ENCODE data around the gene EPS8L2.

DNA sequence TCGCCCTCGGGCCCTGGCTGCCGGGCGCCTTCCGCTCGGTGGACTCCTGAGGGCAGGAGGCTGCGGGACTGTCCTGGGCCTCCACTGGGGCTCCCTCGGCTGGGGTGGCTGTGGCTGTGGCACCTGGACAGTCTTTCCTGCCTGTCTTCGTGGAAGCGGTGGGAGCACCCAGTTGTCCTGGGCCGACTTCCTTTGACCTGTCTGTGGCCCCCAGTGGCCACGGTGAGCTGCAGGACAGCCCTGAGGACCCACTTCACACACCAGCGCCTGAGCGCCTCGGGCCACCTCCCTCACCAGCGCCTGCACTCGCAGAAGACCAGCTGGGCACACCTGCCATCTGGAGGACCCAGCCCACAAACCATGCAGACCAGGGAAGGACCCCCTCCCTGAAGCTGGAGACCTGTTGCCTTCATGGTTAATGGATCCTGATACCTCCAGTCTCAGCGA, 1.8 kb upstream of the EPS8L2 start:
- TF ChIP-seq EZH2 (IDR thresholded peaks at IDR 0.05; ENCODE audit: borderline replicate concordance, insufficient read depth, low read depth, low read length, poor library complexity, severe bottlenecking) = no peak
- TF ChIP-seq, protein P1, sequence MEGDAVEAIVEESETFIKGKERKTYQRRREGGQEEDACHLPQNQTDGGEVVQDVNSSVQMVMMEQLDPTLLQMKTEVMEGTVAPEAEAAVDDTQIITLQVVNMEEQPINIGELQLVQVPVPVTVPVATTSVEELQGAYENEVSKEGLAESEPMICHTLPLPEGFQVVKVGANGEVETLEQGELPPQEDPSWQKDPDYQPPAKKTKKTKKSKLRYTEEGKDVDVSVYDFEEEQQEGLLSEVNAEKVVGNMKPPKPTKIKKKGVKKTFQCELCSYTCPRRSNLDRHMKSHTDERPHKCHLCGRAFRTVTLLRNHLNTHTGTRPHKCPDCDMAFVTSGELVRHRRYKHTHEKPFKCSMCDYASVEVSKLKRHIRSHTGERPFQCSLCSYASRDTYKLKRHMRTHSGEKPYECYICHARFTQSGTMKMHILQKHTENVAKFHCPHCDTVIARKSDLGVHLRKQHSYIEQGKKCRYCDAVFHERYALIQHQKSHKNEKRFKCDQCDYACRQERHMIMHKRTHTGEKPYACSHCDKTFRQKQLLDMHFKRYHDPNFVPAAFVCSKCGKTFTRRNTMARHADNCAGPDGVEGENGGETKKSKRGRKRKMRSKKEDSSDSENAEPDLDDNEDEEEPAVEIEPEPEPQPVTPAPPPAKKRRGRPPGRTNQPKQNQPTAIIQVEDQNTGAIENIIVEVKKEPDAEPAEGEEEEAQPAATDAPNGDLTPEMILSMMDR (IDR thresholded peaks at IDR 0.05) = no peak
